ENCODE data around the gene ZBTB20.

DNA sequence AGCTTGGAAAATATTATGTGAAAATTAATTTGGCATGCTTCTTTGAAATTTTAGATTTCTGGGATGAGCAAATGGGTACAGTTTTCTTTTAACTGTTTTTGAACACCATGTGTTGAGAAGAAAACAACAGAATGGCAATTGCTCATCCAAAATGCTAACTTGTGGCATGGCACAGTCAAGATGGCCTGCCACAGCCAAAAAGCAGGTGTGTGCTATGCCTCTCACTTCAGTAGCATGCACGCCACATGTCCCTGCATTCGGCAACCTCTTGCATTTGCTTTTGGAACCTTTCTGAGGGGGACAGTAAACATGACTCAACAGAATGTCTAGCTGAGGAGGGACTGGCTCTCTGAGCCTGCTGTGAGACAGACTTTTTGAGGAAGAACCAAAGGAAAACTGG is 714.8 kb downstream of the ZBTB20 start:
- TF ChIP-seq, protein P1, sequence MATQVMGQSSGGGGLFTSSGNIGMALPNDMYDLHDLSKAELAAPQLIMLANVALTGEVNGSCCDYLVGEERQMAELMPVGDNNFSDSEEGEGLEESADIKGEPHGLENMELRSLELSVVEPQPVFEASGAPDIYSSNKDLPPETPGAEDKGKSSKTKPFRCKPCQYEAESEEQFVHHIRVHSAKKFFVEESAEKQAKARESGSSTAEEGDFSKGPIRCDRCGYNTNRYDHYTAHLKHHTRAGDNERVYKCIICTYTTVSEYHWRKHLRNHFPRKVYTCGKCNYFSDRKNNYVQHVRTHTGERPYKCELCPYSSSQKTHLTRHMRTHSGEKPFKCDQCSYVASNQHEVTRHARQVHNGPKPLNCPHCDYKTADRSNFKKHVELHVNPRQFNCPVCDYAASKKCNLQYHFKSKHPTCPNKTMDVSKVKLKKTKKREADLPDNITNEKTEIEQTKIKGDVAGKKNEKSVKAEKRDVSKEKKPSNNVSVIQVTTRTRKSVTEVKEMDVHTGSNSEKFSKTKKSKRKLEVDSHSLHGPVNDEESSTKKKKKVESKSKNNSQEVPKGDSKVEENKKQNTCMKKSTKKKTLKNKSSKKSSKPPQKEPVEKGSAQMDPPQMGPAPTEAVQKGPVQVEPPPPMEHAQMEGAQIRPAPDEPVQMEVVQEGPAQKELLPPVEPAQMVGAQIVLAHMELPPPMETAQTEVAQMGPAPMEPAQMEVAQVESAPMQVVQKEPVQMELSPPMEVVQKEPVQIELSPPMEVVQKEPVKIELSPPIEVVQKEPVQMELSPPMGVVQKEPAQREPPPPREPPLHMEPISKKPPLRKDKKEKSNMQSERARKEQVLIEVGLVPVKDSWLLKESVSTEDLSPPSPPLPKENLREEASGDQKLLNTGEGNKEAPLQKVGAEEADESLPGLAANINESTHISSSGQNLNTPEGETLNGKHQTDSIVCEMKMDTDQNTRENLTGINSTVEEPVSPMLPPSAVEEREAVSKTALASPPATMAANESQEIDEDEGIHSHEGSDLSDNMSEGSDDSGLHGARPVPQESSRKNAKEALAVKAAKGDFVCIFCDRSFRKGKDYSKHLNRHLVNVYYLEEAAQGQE (IDR thresholded peaks at IDR 0.05) = no peak
- TF ChIP-seq, protein P2, sequence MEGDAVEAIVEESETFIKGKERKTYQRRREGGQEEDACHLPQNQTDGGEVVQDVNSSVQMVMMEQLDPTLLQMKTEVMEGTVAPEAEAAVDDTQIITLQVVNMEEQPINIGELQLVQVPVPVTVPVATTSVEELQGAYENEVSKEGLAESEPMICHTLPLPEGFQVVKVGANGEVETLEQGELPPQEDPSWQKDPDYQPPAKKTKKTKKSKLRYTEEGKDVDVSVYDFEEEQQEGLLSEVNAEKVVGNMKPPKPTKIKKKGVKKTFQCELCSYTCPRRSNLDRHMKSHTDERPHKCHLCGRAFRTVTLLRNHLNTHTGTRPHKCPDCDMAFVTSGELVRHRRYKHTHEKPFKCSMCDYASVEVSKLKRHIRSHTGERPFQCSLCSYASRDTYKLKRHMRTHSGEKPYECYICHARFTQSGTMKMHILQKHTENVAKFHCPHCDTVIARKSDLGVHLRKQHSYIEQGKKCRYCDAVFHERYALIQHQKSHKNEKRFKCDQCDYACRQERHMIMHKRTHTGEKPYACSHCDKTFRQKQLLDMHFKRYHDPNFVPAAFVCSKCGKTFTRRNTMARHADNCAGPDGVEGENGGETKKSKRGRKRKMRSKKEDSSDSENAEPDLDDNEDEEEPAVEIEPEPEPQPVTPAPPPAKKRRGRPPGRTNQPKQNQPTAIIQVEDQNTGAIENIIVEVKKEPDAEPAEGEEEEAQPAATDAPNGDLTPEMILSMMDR (IDR thresholded peaks at IDR 0.05; ENCODE audit: low read depth, low read length, missing input control) = no peak
- TF ChIP-seq SP1 (IDR thresholded peaks at IDR 0.05) = no peak
- TF ChIP-seq RXRA (IDR thresholded peaks at IDR 0.05) = no peak
- no peak for TF ChIP-seq TAF1 (conservative IDR thresholded peaks at IDR 0.05)
- no peak for TF ChIP-seq JUND (IDR thresholded peaks at IDR 0.05)
- TF ChIP-seq EGR1 (IDR thresholded peaks at IDR 0.05; ENCODE audit: low read depth in 2 of 2) = no peak

All from liver (tissue), 3 donors.